H1 (cell line): ENCODE results near the gene IFNAR2. TPM values are rescaled to one million over a fixed set of nuclear protein-coding genes. Genes with fewer than 3 reads are reported as not detected.
A peak's percentile ranks its signal among the peaks of the same experiment; 100 is the strongest.

Source experiments
- BCL11A ChIP-seq, 2 experiments: IDR thresholded peaks; one replicate each; pipeline ENCODE4 v1.6.1; 2011; ENCODE audit warnings: low read depth in 2 of 2, low read length in 2 of 2, mild to moderate bottlenecking in 2 of 2
- BRCA1 ChIP-seq: IDR thresholded peaks from 2 replicates; pipeline ENCODE4 v1.6.1; 2012; ENCODE audit warnings: low read depth, low read length, improper control_type of control experiment
- CBX8 ChIP-seq: fragments of 300-800, 300-1000 bp; sonication (generic); IDR thresholded peaks from 2 replicates; pipeline ENCODE4 v1.7.1; 2016; ENCODE audit warnings: low read depth, low read length, borderline replicate concordance
- CHD1 ChIP-seq: IDR thresholded peaks from 2 replicates; pipeline ENCODE4 v1.6.1; 2012; ENCODE audit warnings: low read depth, low read length, improper control_type of control experiment
- CHD2 ChIP-seq: IDR thresholded peaks from 2 replicates; pipeline ENCODE4 v1.6.1; 2012; ENCODE audit warnings: low read length, improper control_type of control experiment
- CREB1 ChIP-seq: IDR thresholded peaks from 2 replicates; pipeline ENCODE4 v1.6.1; 2012; ENCODE audit warnings: inconsistent platforms
- EGR1 ChIP-seq: IDR thresholded peaks from 2 replicates; pipeline ENCODE4 v1.6.1; 2011; ENCODE audit warnings: low read depth, low read length, borderline replicate concordance
- HDAC2 ChIP-seq, 2 experiments: fragments of 300-600 bp in 1 of 2; sonication (generic) in 1 of 2; IDR thresholded peaks; 2 replicates each; pipeline ENCODE4 v1.6.1; 2011 to 2012; ENCODE audit warnings: low read depth in 2 of 2, low read length in 2 of 2, mild to moderate bottlenecking in 2 of 2, moderate library complexity in 2 of 2, borderline replicate concordance in 1 of 2, inconsistent platforms in 1 of 2
- MAFK ChIP-seq: IDR thresholded peaks from 2 replicates; pipeline ENCODE4 v1.6.1; 2012; ENCODE audit warnings: low read depth, mild to moderate bottlenecking, improper control_type of control experiment, low read length
- PHF8 ChIP-seq: fragments of 200-600 bp; sonication (generic); conservative IDR thresholded peaks from 2 replicates; pipeline ENCODE4 v1.7.1; 2012; ENCODE audit warnings: low read depth, mild to moderate bottlenecking, inconsistent platforms, low read length, moderate library complexity
- POLR2A ChIP-seq, 2 experiments: IDR thresholded peaks; 1 replicate in 1 of 2; 2 replicates in 1 of 2; pipeline ENCODE4 v1.6.1; 2011; ENCODE audit warnings: low read depth in 2 of 2, low read length in 2 of 2, mild to moderate bottlenecking in 2 of 2; ENCODE audit errors: control extremely low read depth in 1 of 2
- POLR2AphosphoS5 ChIP-seq: IDR thresholded peaks from 2 replicates; pipeline ENCODE4 v1.6.1; 2011; ENCODE audit warnings: low read depth, low read length
- POU5F1 ChIP-seq: IDR thresholded peaks from 2 replicates; pipeline ENCODE4 v1.6.1; 2011; ENCODE audit warnings: low read depth, mild to moderate bottlenecking, low read length, moderate library complexity
- RBBP5 ChIP-seq: IDR thresholded peaks from 2 replicates; pipeline ENCODE4 v1.7.1; 2012; ENCODE audit warnings: low read depth, mild to moderate bottlenecking, inconsistent platforms, low read length, moderate library complexity, borderline replicate concordance
- RXRA ChIP-seq: IDR thresholded peaks from 2 replicates; pipeline ENCODE4 v1.6.1; 2011; ENCODE audit warnings: low read depth, mild to moderate bottlenecking, low read length, moderate library complexity; ENCODE audit not compliant: insufficient read depth
- SIRT6 ChIP-seq: IDR thresholded peaks from one replicate; pipeline ENCODE4 v1.7.1; 2012; ENCODE audit warnings: low read length, inconsistent platforms
- SUZ12 ChIP-seq: fragments of 200-600 bp; sonication (generic); IDR thresholded peaks from 2 replicates; pipeline ENCODE4 v1.6.1; 2012; ENCODE audit warnings: mild to moderate bottlenecking, inconsistent platforms, low read length, moderate library complexity, mixed read lengths
- TAF1 ChIP-seq: IDR thresholded peaks from 2 replicates; pipeline ENCODE4 v1.6.1; 2011; ENCODE audit warnings: mild to moderate bottlenecking, low read depth, low read length
- polyA plus RNA-seq, 7 experiments: library from polyadenylated mRNA; depleted of rRNA in 3 of 7; stranded (reverse) in 5 of 7; unstranded in 2 of 7; fragments of >200 nt in 5 of 7; fragments of 200-250 nt in 2 of 7; gene quantifications; 1 replicate in 5 of 7; 2 replicates in 1 of 7; 4 replicates in 1 of 7; pipeline versions ENCODE4 v1.2.1 to v1.2.3, GENCODE V29; 2011 to 2013; ENCODE audit warnings: missing spikeins in 2 of 7, mixed read lengths in 2 of 7
- total RNA-seq: library from RNA; stranded (reverse); fragmentation: NEBNext Ultra II Directional; extraction: Animal tissue kit (Norgen Biotek cat#: 25700); gene quantifications from 2 replicates; pipeline ENCODE4 v1.2.1, GENCODE V29; 2021
- TF ChIP-seq, protein P1 (sequence below): IDR thresholded peaks from 2 replicates; pipeline ENCODE4 v1.6.1; 2012; ENCODE audit warnings: inconsistent platforms
- TF ChIP-seq, protein P2 (sequence below): IDR thresholded peaks from 2 replicates; pipeline ENCODE4 v1.6.1; 2012; ENCODE audit warnings: inconsistent platforms
- TF ChIP-seq, protein P3 (sequence below), 3 experiments: IDR thresholded peaks; 1 replicate in 2 of 3; 2 replicates in 1 of 3; pipeline versions ENCODE4 v1.5.1 to v1.6.1; 2011; ENCODE audit warnings: low read length in 3 of 3, mild to moderate bottlenecking in 3 of 3, inconsistent platforms in 2 of 3, low read depth in 1 of 3, moderate library complexity in 1 of 3; ENCODE audit not compliant: insufficient read depth in 1 of 3; ENCODE audit errors: control extremely low read depth in 1 of 3

IFNAR2 gene
- total and polyA plus RNA-seq, 2 of the 8 experiments (the other 6 are each of a cell fraction or from before 2014, with no cell fraction given), result 12.2 to 16.1 TPM

DNA sequence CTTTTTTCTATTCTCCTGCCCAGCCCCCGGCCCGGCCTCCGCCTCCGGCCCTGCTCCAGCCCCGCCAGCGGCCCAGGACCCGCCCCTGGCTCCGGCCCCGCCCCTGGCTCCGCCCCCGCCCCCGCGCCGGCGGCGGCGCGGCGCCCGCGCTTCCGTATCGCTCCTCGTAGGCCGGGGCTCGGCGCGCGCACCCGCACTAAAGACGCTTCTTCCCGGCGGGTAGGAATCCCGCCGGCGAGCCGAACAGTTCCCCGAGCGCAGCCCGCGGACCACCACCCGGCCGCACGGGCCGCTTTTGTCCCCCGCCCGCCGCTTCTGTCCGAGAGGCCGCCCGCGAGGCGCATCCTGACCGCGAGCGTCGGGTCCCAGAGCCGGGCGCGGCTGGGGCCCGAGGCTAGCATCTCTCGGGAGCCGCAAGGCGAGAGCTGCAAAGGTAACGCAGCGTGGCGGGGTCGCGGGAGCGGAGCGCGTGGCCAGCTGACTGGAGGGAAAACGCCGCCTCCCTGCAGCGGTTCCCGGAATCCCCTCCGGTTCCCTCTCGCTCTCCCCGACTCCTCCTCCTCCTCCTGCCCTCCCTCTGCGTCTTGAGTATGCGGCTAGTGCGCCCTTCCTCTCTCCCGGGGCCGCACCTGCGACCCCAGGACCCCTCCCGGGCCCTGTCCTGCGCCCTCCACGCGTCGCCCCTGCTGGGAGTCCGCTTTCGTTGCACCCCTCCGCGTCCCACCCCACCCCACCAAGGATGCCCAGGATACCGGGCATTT, at the start of gene IFNAR2 (continued):
- TF ChIP-seq BCL11A (IDR thresholded peaks at IDR 0.05; ENCODE audit: low read depth in 2 of 2, low read length in 2 of 2) (no peak), SIRT6 (no peak), POLR2AphosphoS5 (peak; percentile 24; the same call in 1 of the 2 replicates), PHF8 (peak; percentile 79), EGR1 (peak; percentile 38; the same call in 1 of the 2 replicates), POLR2A (IDR thresholded peaks at IDR 0.05; ENCODE audit: control extremely low read depth in 1 of 2, low read depth in 2 of 2, low read length in 2 of 2) (peak; percentile 51 to 68; a peak in 2 of 3 replicates), CHD2 (no peak), HDAC2 (IDR thresholded peaks at IDR 0.05; ENCODE audit: borderline replicate concordance in 1 of 2, low read depth in 2 of 2, low read length in 2 of 2) (no peak), CBX8 (no peak), TAF1 (peak; percentile 15; the same call in 1 of the 2 replicates), CREB1 (no peak), POU5F1 (no peak), RXRA (no peak), MAFK (no peak), BRCA1 (0 out of 2 replicates have a peak, but pooled peaks have one; percentile 2), CHD1 (no peak), SUZ12 (no peak), RBBP5 (peak; percentile 41; the same call in 1 of the 2 replicates)
- TF ChIP-seq, protein P1, sequence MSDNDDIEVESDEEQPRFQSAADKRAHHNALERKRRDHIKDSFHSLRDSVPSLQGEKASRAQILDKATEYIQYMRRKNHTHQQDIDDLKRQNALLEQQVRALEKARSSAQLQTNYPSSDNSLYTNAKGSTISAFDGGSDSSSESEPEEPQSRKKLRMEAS, result peak; percentile 75
- TF ChIP-seq, protein P2, sequence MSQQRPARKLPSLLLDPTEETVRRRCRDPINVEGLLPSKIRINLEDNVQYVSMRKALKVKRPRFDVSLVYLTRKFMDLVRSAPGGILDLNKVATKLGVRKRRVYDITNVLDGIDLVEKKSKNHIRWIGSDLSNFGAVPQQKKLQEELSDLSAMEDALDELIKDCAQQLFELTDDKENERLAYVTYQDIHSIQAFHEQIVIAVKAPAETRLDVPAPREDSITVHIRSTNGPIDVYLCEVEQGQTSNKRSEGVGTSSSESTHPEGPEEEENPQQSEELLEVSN, result peak; percentile 83
- TF ChIP-seq, protein P3, sequence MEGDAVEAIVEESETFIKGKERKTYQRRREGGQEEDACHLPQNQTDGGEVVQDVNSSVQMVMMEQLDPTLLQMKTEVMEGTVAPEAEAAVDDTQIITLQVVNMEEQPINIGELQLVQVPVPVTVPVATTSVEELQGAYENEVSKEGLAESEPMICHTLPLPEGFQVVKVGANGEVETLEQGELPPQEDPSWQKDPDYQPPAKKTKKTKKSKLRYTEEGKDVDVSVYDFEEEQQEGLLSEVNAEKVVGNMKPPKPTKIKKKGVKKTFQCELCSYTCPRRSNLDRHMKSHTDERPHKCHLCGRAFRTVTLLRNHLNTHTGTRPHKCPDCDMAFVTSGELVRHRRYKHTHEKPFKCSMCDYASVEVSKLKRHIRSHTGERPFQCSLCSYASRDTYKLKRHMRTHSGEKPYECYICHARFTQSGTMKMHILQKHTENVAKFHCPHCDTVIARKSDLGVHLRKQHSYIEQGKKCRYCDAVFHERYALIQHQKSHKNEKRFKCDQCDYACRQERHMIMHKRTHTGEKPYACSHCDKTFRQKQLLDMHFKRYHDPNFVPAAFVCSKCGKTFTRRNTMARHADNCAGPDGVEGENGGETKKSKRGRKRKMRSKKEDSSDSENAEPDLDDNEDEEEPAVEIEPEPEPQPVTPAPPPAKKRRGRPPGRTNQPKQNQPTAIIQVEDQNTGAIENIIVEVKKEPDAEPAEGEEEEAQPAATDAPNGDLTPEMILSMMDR (IDR thresholded peaks at IDR 0.05; ENCODE audit: control extremely low read depth in 1 of 3, insufficient read depth in 1 of 3, low read depth in 1 of 3, low read length in 3 of 3), result no peak
